DND-41 (cell line): ENCODE measurements around the gene PRSS16.

Experiments
- ATAC-seq: fragments of 200-7000 bp; cut with Tn5 transposase; 3 replicates; pipeline ENCODE4 v1.9.1; 2021; ENCODE audit warnings: low read depth; ENCODE audit not compliant: insufficient read depth
- DNase-seq: peaks from one replicate; pipeline ENCODE4 v3.0.0-alpha.2; 2020
- H2AFZ ChIP-seq: 2 replicates; pipeline ENCODE4 v1.6.0; 2012; ENCODE audit warnings: low read depth, low read length
- H3K27ac ChIP-seq: 2 replicates; pipeline ENCODE4 v1.5.1; 2012; ENCODE audit warnings: low read length, inconsistent platforms
- H3K27me3 ChIP-seq: fragments of 200-600 bp; sonication (generic); 2 replicates; pipeline ENCODE4 v1.6.0; 2012; ENCODE audit warnings: low read length, mild to moderate bottlenecking, inconsistent platforms; ENCODE audit not compliant: insufficient read depth, poor library complexity
- H3K36me3 ChIP-seq: 2 replicates; pipeline ENCODE4 v1.5.1; 2012; ENCODE audit warnings: low read length, inconsistent platforms; ENCODE audit not compliant: insufficient read depth
- H3K4me1 ChIP-seq: 2 replicates; pipeline ENCODE4 v1.5.1; 2012; ENCODE audit warnings: mild to moderate bottlenecking, low read length; ENCODE audit not compliant: insufficient read depth
- H3K4me2 ChIP-seq: 2 replicates; pipeline ENCODE4 v1.6.0; 2012; ENCODE audit warnings: mild to moderate bottlenecking, moderate library complexity, low read length, inconsistent platforms; ENCODE audit not compliant: insufficient read depth
- H3K4me3 ChIP-seq, 2 experiments: fragments of 200-600 bp in 1 of 2; shearing (Covaris generic) in 1 of 2; 2 replicates each; pipeline ENCODE4 v1.5.1; 2012 to 2016; ENCODE audit warnings: inconsistent platforms in 2 of 2, low read length in 2 of 2, mild to moderate bottlenecking in 2 of 2, low read depth in 1 of 2, moderate library complexity in 1 of 2
- H3K79me2 ChIP-seq: 2 replicates; pipeline ENCODE4 v1.6.0; 2012; ENCODE audit warnings: low read length, inconsistent platforms; ENCODE audit not compliant: insufficient read depth
- H3K9ac ChIP-seq: 2 replicates; pipeline ENCODE4 v1.6.0; 2012; ENCODE audit warnings: low read depth, mild to moderate bottlenecking, inconsistent platforms, low read length, moderate library complexity
- H3K9me3 ChIP-seq: 2 replicates; pipeline ENCODE4 v1.5.1; 2012; ENCODE audit warnings: low read length, moderate library complexity, mild to moderate bottlenecking, inconsistent platforms; ENCODE audit not compliant: insufficient read depth, severe bottlenecking
- H4K20me1 ChIP-seq: 2 replicates; pipeline ENCODE4 v1.6.0; 2012; ENCODE audit warnings: low read length; ENCODE audit not compliant: insufficient read depth
- EZH2 ChIP-seq: IDR thresholded peaks from 3 replicates; pipeline ENCODE4 v1.6.1; 2012; ENCODE audit warnings: borderline replicate concordance, low read depth, mild to moderate bottlenecking, moderate library complexity, low read length, inconsistent platforms; ENCODE audit not compliant: severe bottlenecking
- TF ChIP-seq, protein P1 (sequence below): IDR thresholded peaks from 2 replicates; pipeline ENCODE4 v1.5.1; 2012; ENCODE audit warnings: borderline replicate concordance, low read length, moderate library complexity, mild to moderate bottlenecking; ENCODE audit not compliant: poor library complexity, severe bottlenecking; ENCODE audit errors: extremely low read depth

Gene PRSS16

DNA sequence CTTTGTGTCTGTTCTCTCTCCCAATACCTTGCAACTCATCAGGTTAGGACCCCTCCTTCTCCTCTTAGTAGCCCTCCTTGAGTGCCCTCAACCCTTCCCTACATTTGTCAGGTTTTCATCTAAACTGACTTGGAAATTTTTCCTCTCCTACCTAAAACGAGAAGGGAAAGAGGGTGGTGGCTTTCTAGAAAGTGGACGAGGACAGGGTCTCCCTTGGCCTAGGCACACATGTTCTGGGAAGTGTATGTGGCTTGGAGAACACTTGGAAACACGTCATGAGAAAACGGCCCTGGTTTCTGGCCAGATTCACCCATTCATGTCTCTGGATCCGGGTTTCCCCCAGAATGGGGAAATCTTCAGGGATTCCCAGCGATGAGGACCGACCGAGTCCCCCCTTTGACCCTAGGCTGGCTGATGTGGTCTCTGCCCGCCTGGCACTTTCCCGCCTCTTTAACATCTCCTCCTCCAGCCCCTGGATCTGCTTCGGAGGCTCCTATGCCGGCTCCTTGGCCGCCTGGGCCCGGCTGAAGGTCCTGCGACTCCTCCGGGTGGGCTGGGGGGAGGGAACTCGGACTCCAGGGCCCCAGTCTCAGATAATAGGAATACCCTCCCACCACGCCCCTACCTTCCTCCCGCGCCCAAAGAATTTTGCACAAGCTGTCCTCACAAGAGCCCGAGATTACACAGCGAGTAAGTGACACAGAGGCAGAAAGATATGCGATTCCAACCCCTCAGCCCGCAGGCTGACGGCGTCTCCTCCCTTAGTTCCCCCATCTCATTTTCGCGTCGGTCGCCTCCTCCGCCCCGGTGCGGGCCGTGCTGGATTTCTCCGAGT lies 3.0 kb downstream of the PRSS16 start:
- Histone ChIP-seq H3K79me2 (no peaks in the 10 kb centered on the region), H3K9me3 (no peaks in the 10 kb centered on the region), H3K9ac (no peak overlapping the region), H3K27me3 (peaks cover 10% of the 10 kb centered on the region), H4K20me1 (no peaks in the 10 kb centered on the region), H3K36me3 (no peaks in the 10 kb centered on the region), H3K4me3 (no peak overlapping the region), H3K27ac (no peak overlapping the region), H3K4me1 (no peaks in the 10 kb centered on the region), H2AFZ (no peak overlapping the region), H3K4me2 (no peak overlapping the region)
- ATAC-seq = no peak
- no peak for TF ChIP-seq EZH2
- TF ChIP-seq, protein P1, sequence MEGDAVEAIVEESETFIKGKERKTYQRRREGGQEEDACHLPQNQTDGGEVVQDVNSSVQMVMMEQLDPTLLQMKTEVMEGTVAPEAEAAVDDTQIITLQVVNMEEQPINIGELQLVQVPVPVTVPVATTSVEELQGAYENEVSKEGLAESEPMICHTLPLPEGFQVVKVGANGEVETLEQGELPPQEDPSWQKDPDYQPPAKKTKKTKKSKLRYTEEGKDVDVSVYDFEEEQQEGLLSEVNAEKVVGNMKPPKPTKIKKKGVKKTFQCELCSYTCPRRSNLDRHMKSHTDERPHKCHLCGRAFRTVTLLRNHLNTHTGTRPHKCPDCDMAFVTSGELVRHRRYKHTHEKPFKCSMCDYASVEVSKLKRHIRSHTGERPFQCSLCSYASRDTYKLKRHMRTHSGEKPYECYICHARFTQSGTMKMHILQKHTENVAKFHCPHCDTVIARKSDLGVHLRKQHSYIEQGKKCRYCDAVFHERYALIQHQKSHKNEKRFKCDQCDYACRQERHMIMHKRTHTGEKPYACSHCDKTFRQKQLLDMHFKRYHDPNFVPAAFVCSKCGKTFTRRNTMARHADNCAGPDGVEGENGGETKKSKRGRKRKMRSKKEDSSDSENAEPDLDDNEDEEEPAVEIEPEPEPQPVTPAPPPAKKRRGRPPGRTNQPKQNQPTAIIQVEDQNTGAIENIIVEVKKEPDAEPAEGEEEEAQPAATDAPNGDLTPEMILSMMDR = no peak
- no peak for DNase-seq

- Histone ChIP-seq H3K36me3 (no peaks in the 10 kb centered on the region), H3K4me2 (no peak overlapping the region), H4K20me1 (no peaks in the 10 kb centered on the region), H3K9me3 (no peaks in the 10 kb centered on the region), H3K79me2 (no peaks in the 10 kb centered on the region), H3K4me3 (no peak overlapping the region), H3K27me3 (peaks cover 10% of the 10 kb centered on the region), H2AFZ (no peak overlapping the region), H3K27ac (no peak overlapping the region), H3K9ac (no peak overlapping the region), H3K4me1 (no peaks in the 10 kb centered on the region)
- no peak for DNase-seq
- ATAC-seq = no peak
- TF ChIP-seq EZH2 = no peak
- TF ChIP-seq, protein P1 = no peak
Observed at GRCh38 chr6:27251112-27251605, 3.7 kb downstream of the PRSS16 start.

DNA sequence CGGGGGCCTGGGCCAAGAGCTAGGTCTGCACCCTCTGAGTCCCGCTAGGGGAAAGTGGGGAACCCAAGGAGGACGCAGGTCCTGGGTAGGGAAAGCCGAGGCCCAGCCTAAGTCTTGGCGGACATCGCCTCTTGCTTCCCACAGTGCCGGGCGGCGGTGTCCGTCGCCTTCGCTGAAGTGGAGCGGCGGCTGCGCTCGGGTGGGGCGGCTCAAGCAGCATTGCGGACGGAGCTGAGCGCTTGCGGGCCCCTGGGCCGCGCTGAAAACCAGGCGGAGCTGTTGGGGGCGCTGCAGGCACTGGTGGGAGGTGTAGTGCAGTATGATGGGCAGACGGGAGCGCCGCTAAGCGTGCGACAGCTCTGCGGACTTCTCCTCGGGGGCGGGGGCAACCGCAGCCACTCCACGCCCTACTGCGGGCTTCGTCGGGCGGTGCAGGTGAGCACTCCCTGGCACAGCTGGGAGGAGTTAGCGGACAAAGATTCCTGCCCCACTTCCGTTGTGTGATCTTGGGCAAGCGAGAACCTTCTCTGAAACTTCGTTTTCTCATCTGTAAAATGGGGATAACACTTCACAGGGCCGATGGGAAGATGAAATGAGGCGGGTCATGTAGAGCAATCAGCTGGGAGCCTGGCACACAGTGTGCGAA lies 4.2 kb downstream of the PRSS16 start:
- Histone ChIP-seq H2AFZ (no peak overlapping the region), H3K4me3 (no peak overlapping the region)

More for the DNA sequence above, 4.2 kb downstream of the PRSS16 start:
- no peaks in the 10 kb centered on the region for H4K20me1 ChIP-seq
- H3K4me1 ChIP-seq = no peaks in the 10 kb centered on the region
- H3K4me2 ChIP-seq = no peak overlapping the region
- H3K27me3 ChIP-seq = peaks cover 10% of the 10 kb centered on the region
- no peaks in the 10 kb centered on the region for H3K9me3 ChIP-seq
- no peaks in the 10 kb centered on the region for H3K36me3 ChIP-seq
- no peak overlapping the region for H3K9ac ChIP-seq
- H3K27ac ChIP-seq = no peak overlapping the region
- no peak for ATAC-seq
- H3K79me2 ChIP-seq = no peaks in the 10 kb centered on the region
- no peak for TF ChIP-seq EZH2
- TF ChIP-seq, protein P1 = no peak
- DNase-seq = no peak
